Measurements from ENCODE around the gene PARVG.

PARVG gene

GRCh38 chr22:44220727-44221680 lies 40.3 kb downstream of the PARVG start:
- 96% methylated on average over 16 of the region's 23 CpGs for WGBS (ENCODE audit: insufficient coverage)

DNA sequence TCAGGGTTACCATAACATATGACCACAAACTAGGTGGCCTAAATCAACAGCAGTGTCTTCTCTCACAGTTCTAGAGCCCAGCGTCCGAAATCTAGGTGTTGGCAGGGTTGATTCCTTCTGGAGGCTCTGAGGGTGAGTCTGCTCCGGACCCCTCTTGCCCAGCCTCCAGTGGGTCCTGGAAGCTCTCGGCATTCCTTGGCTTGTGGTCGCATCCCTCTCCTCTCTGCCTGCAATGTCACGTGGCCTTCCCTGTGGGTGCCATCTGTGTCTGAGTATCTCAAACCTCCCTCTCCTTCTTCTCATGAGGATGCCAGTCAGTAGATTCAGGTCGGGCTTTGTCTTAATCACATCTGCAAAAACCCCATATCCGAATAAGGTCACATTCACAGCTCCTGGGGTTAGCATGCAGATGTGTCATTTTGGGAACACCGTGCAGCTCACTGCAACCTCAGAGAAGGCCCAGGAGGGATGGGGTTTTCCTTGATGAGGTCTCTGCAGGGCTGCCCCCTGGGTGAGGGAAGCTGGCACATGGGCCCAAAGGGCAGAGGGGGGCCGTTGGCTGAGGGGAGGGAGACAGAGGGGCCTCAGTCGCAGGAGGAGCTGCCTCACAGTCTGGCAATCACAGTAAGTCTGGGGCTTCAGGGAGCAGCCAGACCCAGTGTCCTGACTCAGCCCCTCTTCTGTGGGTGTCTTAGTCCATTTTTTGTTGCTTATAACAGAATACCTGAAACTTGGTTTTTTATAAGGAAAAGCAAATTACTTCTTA lies 41.2 kb downstream of the PARVG start:
- ChIA-PET POLR2A (interaction anchor here (1.6 kb wide), 1 partner anchor 14 kb away, joined by 3 read pairs; no protein-coding TSS in a partner anchor), CTCF (interaction anchor here (0.7 to 1.2 kb wide), 2 partner anchors 20 to 87 kb away, joined by 3 read pairs; no protein-coding TSS in a partner anchor)
- Histone ChIP-seq H3K27me3 (replicated peaks in 2 of 5; ENCODE audit: control insufficient read depth in 4 of 5, insufficient read depth in 5 of 5, low read length in 4 of 5) (peaks cover 0 to 9% (median 3%) of the 10 kb centered on the region in 5 experiments), H3K27ac (ENCODE audit: insufficient read depth in 1 of 2, low read depth in 1 of 2, low read length in 2 of 2, poor library complexity in 1 of 2, severe bottlenecking in 2 of 2) (no peak overlapping the region), H3K9me3 (ENCODE audit: control extremely low read depth in 1 of 5, control insufficient read depth in 4 of 5, insufficient read depth in 2 of 5, low read depth in 1 of 5, low read length in 4 of 5) (no peaks in the 10 kb centered on the region), H3K36me3 (ENCODE audit: control insufficient read depth in 4 of 4, insufficient read depth in 4 of 4, low read length in 3 of 4) (no peaks in the 10 kb centered on the region), H3K4me1 (ENCODE audit: control extremely low read depth in 1 of 4, control insufficient read depth in 4 of 4, insufficient read depth in 4 of 4, low read length in 3 of 4) (no peaks in the 10 kb centered on the region), H3K4me3 (ENCODE audit: control insufficient read depth in 1 of 7, extremely low read depth in 1 of 7, insufficient read depth in 4 of 7, low read depth in 2 of 7, low read length in 6 of 7) (no peak overlapping the region)
- DNase-seq, result no peak
- 95% methylated on average over 11 of the region's 11 CpGs for WGBS (ENCODE audit: insufficient coverage)

More at GRCh38 chr22:44220727-44221680, 40.3 kb downstream of the PARVG start:
- DNase-seq, result no peak
- no peak overlapping the region for H3K4me3 ChIP-seq (ENCODE audit: control insufficient read depth in 1 of 7, extremely low read depth in 1 of 7, insufficient read depth in 4 of 7, low read depth in 2 of 7, low read length in 6 of 7)
- H3K4me1 ChIP-seq (ENCODE audit: control extremely low read depth in 1 of 4, control insufficient read depth in 4 of 4, insufficient read depth in 4 of 4, low read length in 3 of 4), result no peaks in the 10 kb centered on the region
- no peaks in the 10 kb centered on the region for H3K36me3 ChIP-seq (ENCODE audit: control insufficient read depth in 4 of 4, insufficient read depth in 4 of 4, low read length in 3 of 4)
- POLR2A ChIA-PET, result interaction anchor here (1.6 kb wide), 1 partner anchor 14 kb away, joined by 3 read pairs; no protein-coding TSS in a partner anchor
- CTCF ChIA-PET, result interaction anchor here (0.7 to 1.2 kb wide), 2 partner anchors 19 to 86 kb away, joined by 3 read pairs; no protein-coding TSS in a partner anchor
- H3K27ac ChIP-seq (ENCODE audit: insufficient read depth in 1 of 2, low read depth in 1 of 2, low read length in 2 of 2, poor library complexity in 1 of 2, severe bottlenecking in 2 of 2), result no peak overlapping the region
- peaks cover 0 to 9% (median 3%) of the 10 kb centered on the region in 5 experiments for H3K27me3 ChIP-seq (replicated peaks in 2 of 5; ENCODE audit: control insufficient read depth in 4 of 5, insufficient read depth in 5 of 5, low read length in 4 of 5)
- H3K9me3 ChIP-seq (ENCODE audit: control extremely low read depth in 1 of 5, control insufficient read depth in 4 of 5, insufficient read depth in 2 of 5, low read depth in 1 of 5, low read length in 4 of 5), result no peaks in the 10 kb centered on the region

DNA sequence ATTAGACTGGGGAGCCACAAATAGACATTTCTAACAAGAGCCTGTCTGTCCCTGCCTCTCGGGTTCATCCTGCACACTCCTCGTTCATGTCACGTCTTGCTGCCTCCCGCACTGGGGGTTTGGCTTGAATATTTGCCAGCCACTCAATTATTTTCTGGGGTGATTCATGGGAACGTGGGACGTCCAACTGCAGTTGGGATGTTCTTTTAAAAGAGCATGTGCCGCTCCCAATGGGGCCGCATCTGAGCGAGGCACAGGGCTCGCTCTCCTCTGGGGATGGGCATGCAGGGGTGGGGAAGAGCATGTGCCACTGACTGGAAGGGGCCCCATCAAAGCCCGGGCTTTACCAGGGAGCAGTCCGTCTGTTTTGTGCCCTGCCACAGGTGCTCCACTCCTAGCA lies 43.4 kb downstream of the PARVG start:
- Histone ChIP-seq H3K27ac (ENCODE audit: insufficient read depth in 1 of 2, low read depth in 1 of 2, low read length in 2 of 2, poor library complexity in 1 of 2, severe bottlenecking in 2 of 2) (no peak overlapping the region), H3K36me3 (ENCODE audit: control insufficient read depth in 4 of 4, insufficient read depth in 4 of 4, low read length in 3 of 4) (no peaks in the 10 kb centered on the region), H3K27me3 (replicated peaks in 2 of 5; ENCODE audit: control insufficient read depth in 4 of 5, insufficient read depth in 5 of 5, low read length in 4 of 5) (peaks cover 0 to 9% (median 3%) of the 10 kb centered on the region in 5 experiments), H3K4me3 (ENCODE audit: control insufficient read depth in 1 of 7, extremely low read depth in 1 of 7, insufficient read depth in 4 of 7, low read depth in 2 of 7, low read length in 6 of 7) (no peak overlapping the region), H3K9me3 (ENCODE audit: control extremely low read depth in 1 of 5, control insufficient read depth in 4 of 5, insufficient read depth in 2 of 5, low read depth in 1 of 5, low read length in 4 of 5) (peaks cover 0 to 7% (median 0%) of the 10 kb centered on the region in 5 experiments), H3K4me1 (ENCODE audit: control extremely low read depth in 1 of 4, control insufficient read depth in 4 of 4, insufficient read depth in 4 of 4, low read length in 3 of 4) (no peaks in the 10 kb centered on the region)
- CTCF ChIA-PET, result no interaction called here
- POLR2A ChIA-PET, result no interaction called here
- DNase-seq, result no peak
- 75% methylated on average over 7 of the region's 12 CpGs for WGBS (ENCODE audit: insufficient coverage)

GRCh38 chr22:44225091-44225689 lies 44.5 kb downstream of the PARVG start:
- Histone ChIP-seq H3K4me3 (ENCODE audit: control insufficient read depth in 1 of 7, extremely low read depth in 1 of 7, insufficient read depth in 4 of 7, low read depth in 2 of 7, low read length in 6 of 7) (no peak overlapping the region), H3K27me3 (replicated peaks in 2 of 5; ENCODE audit: control insufficient read depth in 4 of 5, insufficient read depth in 5 of 5, low read length in 4 of 5) (peaks cover 0 to 9% (median 3%) of the 10 kb centered on the region in 5 experiments), H3K27ac (ENCODE audit: insufficient read depth in 1 of 2, low read depth in 1 of 2, low read length in 2 of 2, poor library complexity in 1 of 2, severe bottlenecking in 2 of 2) (no peak overlapping the region), H3K4me1 (ENCODE audit: control extremely low read depth in 1 of 4, control insufficient read depth in 4 of 4, insufficient read depth in 4 of 4, low read length in 3 of 4) (no peaks in the 10 kb centered on the region), H3K9me3 (ENCODE audit: control extremely low read depth in 1 of 5, control insufficient read depth in 4 of 5, insufficient read depth in 2 of 5, low read depth in 1 of 5, low read length in 4 of 5) (peaks cover 0 to 9% (median 4%) of the 10 kb centered on the region in 5 experiments), H3K36me3 (ENCODE audit: control insufficient read depth in 4 of 4, insufficient read depth in 4 of 4, low read length in 3 of 4) (no peaks in the 10 kb centered on the region)
- DNase-seq, result no peak
- CTCF ChIA-PET, result no interaction called here
- POLR2A ChIA-PET, result no interaction called here
- 80% methylated on average over 10 of the region's 11 CpGs for WGBS (ENCODE audit: insufficient coverage)

- Histone ChIP-seq H3K27ac (ENCODE audit: insufficient read depth in 1 of 2, low read depth in 1 of 2, low read length in 2 of 2, poor library complexity in 1 of 2, severe bottlenecking in 2 of 2) (no peak overlapping the region), H3K4me3 (ENCODE audit: control insufficient read depth in 1 of 7, extremely low read depth in 1 of 7, insufficient read depth in 4 of 7, low read depth in 2 of 7, low read length in 6 of 7) (no peak overlapping the region), H3K9me3 (ENCODE audit: control extremely low read depth in 1 of 5, control insufficient read depth in 4 of 5, insufficient read depth in 2 of 5, low read depth in 1 of 5, low read length in 4 of 5) (peaks cover 0 to 9% (median 4%) of the 10 kb centered on the region in 5 experiments), H3K27me3 (replicated peaks in 2 of 5; ENCODE audit: control insufficient read depth in 4 of 5, insufficient read depth in 5 of 5, low read length in 4 of 5) (peaks cover 0 to 9% (median 3%) of the 10 kb centered on the region in 5 experiments), H3K36me3 (ENCODE audit: control insufficient read depth in 4 of 4, insufficient read depth in 4 of 4, low read length in 3 of 4) (no peaks in the 10 kb centered on the region), H3K4me1 (ENCODE audit: control extremely low read depth in 1 of 4, control insufficient read depth in 4 of 4, insufficient read depth in 4 of 4, low read length in 3 of 4) (no peaks in the 10 kb centered on the region)
- WGBS (ENCODE audit: insufficient coverage), result 85% methylated on average over 8 of the region's 8 CpGs
- POLR2A ChIA-PET, result no interaction called here
- CTCF ChIA-PET, result no interaction called here
- no peak for DNase-seq
Observed at GRCh38 chr22:44225812-44226211, 45.1 kb downstream of the PARVG start.

GRCh38 chr22:44229331-44229730 lies 48.6 kb downstream of the PARVG start:
- Histone ChIP-seq H3K27ac (ENCODE audit: insufficient read depth in 1 of 2, low read depth in 1 of 2, low read length in 2 of 2, poor library complexity in 1 of 2, severe bottlenecking in 2 of 2) (no peak overlapping the region), H3K4me3 (ENCODE audit: control insufficient read depth in 1 of 7, extremely low read depth in 1 of 7, insufficient read depth in 4 of 7, low read depth in 2 of 7, low read length in 6 of 7) (no peak overlapping the region), H3K36me3 (ENCODE audit: control insufficient read depth in 4 of 4, insufficient read depth in 4 of 4, low read length in 3 of 4) (no peaks in the 10 kb centered on the region), H3K4me1 (ENCODE audit: control extremely low read depth in 1 of 4, control insufficient read depth in 4 of 4, insufficient read depth in 4 of 4, low read length in 3 of 4) (no peaks in the 10 kb centered on the region), H3K27me3 (replicated peaks in 2 of 5; ENCODE audit: control insufficient read depth in 4 of 5, insufficient read depth in 5 of 5, low read length in 4 of 5) (peaks cover 0 to 9% (median 0%) of the 10 kb centered on the region in 5 experiments), H3K9me3 (ENCODE audit: control extremely low read depth in 1 of 5, control insufficient read depth in 4 of 5, insufficient read depth in 2 of 5, low read depth in 1 of 5, low read length in 4 of 5) (peaks cover 0 to 9% (median 4%) of the 10 kb centered on the region in 5 experiments)
- 100% methylated on average over 1 of the region's 3 CpGs for WGBS (ENCODE audit: insufficient coverage)
- ChIA-PET POLR2A (no interaction called here), CTCF (no interaction called here)
- no peak for DNase-seq

Data from common myeloid progenitor, CD34-positive (primary cell).